IPS-18c (cell line): Measurements from ENCODE around the gene ZNF446.

ENCODE experiments used
- H3K4me3 ChIP-seq: 2 replicates; pipeline ENCODE4 v1.7.0; 2013; ENCODE audit warnings: low read depth, mild to moderate bottlenecking, low read length, moderate library complexity; ENCODE audit not compliant: insufficient read depth
- H3K9me3 ChIP-seq: one replicate; pipeline ENCODE4 v1.6.1; 2013; ENCODE audit warnings: mild to moderate bottlenecking, low read length, moderate library complexity; ENCODE audit not compliant: control insufficient read depth, insufficient read depth

Gene ZNF446

DNA sequence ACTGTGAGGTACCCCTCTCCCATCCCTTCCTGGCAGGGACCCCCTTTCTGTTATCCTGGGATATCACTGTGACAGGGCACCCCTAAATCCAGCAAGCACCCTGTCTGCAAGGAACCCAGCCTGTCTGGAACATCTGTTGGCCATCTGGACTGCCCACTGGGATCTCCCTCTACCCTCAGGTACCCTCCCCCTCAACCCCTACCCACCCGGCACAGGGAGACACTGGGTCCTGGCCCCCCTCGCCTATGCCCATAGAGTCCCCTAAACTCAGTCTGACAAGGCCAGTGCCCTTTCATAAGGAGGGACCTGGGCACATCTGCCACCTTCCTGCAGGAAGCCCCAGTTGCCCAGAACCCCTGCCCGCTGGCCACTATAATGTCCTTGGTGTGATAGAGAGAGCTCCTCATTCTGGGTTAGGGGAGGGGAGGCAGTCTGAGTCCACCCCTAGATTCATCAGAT is 38.4 kb downstream of the ZNF446 start:
- peak overlapping the region; percentile 45 for H3K4me3 ChIP-seq
- H3K9me3 ChIP-seq: peaks cover 3% of the 10 kb centered on the region

DNA sequence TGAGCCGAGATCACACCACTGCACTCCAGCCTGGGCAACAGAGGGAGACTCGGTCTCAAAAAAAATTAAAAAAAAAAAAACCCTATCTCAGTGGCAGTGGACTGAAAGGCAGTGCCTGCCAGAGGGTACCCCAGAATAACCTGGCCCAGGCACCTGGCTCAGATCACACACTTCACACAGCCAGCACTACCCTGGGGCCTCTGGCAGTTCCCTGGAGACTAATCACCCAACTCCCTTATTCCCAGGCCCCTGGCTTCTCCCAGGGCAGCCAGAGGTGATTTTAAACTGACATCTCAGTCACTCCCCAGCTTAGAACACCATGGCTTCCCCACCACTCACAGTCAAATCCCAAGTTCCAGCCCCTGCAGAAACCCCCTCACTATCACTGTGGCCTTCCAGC is 39.1 kb downstream of the ZNF446 start:
- H3K9me3 ChIP-seq: peaks cover 3% of the 10 kb centered on the region
- H3K4me3 ChIP-seq: 0 out of 2 replicates have a peak overlapping the region, but pooled peaks have one; percentile 32

GRCh38 chr19:58516246-58516836 is 40.2 kb downstream of the ZNF446 start:
- H3K9me3 ChIP-seq: peaks cover 3% of the 10 kb centered on the region
- H3K4me3 ChIP-seq: no peak overlapping the region

DNA sequence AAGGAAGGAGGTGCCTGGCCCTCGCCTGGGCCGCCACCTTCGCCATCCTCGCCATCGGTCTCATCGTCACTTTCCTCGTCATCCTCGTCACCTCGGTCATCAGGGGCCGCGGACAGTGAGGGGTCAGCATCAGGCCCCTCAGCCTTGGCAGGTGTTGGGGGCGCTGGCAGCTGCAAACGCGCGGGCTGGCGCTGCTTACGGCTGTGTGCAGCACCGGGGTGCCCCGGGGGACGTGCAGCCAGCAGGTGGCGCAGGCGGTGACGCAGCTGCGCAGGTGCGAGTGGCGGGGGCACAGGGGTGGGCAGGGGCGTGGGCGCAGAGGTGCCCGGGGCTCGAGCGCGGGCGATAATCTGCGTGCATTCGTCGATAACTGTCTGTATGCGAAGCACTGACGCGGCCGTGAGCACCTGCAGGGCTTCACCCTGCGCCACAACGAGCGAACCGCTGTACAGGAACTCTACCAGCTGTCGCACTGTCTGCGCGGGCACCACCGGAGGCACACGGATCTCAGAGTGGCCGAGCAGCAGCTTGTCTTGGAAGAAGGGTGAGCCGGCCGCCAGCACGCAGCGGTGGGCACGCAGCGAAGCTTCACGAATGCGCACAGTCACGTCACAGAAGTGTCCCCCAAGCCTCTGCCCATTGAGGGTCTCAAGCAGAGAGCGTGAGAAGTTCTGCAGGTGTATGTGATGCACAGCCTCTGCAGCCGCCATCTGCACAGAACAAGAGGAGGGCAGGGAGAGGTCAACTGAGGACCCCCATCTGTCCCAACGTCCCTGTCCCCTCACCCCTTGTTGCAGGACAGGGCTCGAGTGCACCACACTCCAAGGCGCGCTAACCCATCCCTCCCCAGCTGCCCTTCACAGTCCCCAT is 41.0 kb downstream of the ZNF446 start:
- H3K9me3 ChIP-seq: peaks cover 3% of the 10 kb centered on the region
- no peak overlapping the region for H3K4me3 ChIP-seq

DNA sequence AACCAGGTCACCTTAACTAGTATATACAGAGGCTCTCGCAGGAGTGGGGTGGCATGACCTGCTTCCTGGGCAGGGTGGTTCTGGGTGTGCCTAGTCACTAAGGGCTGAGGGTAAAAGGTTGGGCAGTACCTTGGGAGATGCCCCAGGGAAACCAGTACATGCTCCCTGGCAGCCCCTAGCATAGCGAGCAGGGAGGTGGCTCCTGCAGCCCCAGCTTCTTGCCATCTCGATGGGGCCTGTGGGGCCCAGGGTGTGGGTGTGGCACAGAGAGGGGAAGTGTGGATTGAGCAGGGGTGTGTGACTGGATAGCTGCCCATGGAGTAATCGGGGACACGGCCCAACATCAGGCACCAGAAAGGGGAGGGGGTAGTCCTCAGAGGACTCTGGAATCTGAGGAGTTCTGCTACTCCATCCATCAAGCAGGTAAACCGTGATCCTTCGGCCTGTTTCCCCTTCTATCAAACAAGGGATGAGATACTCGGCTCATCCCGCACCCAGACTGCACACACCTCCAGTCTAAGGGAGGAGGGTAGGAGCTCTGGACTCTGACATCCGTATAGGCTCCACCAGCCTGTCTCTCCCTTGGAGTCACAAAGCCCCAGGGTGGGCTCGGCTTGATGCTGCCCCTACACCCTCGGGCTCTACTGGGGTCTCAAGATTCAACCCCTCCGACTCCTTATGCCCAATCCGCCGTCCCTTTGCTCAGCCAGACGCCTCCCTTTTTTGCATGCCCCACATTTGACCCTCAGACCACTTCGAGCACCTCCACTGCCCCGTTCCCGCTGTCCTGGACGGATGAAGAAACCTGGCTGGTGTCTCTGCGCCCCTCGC is 42.3 kb downstream of the ZNF446 start:
- peaks cover 3% of the 10 kb centered on the region for H3K9me3 ChIP-seq
- peak overlapping the region; percentile 95 for H3K4me3 ChIP-seq

- Histone ChIP-seq H3K4me3 (peak overlapping the region; percentile 95), H3K9me3 (peaks cover 3% of the 10 kb centered on the region)
Measured at GRCh38 chr19:58519087-58519354, 42.9 kb downstream of the ZNF446 start.

DNA sequence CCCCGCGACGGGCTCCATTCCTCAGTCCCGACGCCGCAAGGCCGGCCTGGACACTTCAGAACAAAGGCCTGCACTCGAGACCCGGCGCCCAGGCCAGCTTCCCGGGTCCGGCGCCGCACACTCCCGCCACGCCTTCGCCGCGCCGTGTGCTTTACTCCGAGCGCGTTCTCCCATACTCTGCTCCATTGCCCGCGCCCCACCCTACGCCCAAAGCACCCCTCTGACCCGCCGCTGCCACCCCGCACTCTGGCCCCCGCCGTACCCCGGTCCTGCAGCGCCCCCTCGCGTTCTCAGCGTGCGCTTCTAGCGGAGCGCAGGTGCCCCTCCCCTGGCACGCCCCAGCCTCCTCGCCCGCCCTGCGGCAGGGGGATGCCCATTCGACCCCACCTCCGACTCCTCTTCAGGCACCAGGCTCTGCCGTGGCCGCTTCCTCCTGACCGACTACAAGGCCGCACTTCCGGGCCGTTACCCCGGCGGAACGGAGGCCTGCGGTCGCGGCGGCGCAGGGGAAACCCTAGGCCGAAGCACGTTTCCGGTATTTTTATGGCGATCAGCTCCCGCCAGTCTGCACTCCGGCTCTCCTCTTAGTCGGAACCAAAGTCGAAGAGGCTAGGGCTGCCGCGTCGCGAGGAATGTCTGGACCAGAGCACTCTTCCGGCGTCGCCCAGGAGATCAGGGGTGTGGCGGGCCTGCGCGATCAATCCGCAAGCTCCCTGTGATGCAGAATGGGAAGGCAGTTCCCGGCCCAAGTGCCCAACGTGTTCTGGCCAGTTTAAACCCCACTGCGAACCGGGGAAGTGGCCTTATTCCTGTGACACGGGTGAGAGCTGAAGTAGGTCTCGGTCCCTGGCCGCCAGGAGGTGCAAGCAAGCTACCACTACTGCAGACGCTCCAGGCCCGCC is 43.5 kb downstream of the ZNF446 start, which contains the start of gene ZBTB45:
Gene ZBTB45, minus strand, starts transcription at position 456 of the 902 bp plus-strand sequence. CDS start 2,137 bp downstream, outside the sequence.
- H3K4me3 ChIP-seq: peak within 1 kb of the TSS; percentile 95
- H3K9me3 ChIP-seq: peaks cover 3% of the 10 kb centered on the region

DNA sequence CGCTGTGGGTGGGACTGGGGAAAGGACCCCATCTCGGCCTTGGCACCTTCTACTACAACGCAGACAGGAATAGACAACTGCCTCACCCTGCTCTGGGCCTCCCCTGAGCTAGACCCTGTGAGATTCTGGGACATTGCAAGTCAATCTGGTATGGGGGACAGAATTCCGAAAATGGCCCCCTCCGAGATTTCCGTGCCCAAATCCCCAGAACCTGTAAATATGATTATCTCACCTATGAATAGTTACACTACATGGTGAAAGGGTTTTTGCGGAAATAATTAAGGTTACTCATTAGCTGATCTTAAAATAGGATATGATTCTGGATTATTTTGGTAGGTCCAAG is 44.1 kb downstream of the ZNF446 start:
- H3K4me3 ChIP-seq: peak overlapping the region; percentile 95
- H3K9me3 ChIP-seq: peaks cover 3% of the 10 kb centered on the region

DNA sequence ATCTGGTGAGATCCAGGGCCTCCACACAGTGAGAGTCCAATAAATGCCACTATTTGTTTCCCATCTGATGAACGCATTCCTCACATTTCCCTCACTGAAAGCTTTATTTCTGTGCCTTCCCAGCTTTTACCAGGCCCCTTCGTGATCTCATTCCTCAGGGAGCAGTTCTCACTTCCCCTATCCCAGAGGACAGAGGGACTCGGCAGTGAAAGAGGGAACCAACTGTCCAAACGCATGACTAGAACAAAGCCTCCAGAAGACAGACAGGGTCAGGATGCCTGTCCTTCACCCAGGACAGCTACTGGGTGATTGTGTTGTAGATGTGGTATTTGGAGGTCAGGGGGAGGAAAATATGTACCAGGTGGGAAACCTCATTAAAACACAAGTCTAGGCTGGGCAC is 45.5 kb downstream of the ZNF446 start:
- Histone ChIP-seq H3K4me3 (no peak overlapping the region), H3K9me3 (peaks cover 3% of the 10 kb centered on the region)

- Histone ChIP-seq H3K4me3 (no peak overlapping the region), H3K9me3 (peaks cover 3% of the 10 kb centered on the region)
Measured at GRCh38 chr19:58522709-58523108, 46.6 kb downstream of the ZNF446 start.

GRCh38 chr19:58529405-58529804 is 53.3 kb downstream of the ZNF446 start:
- H3K9me3 ChIP-seq: no peaks in the 10 kb centered on the region

More at GRCh38 chr19:58529405-58529804, 53.3 kb downstream of the ZNF446 start:
- H3K4me3 ChIP-seq: no peak overlapping the region
